Dermis blood vessel endothelial cell (primary cell): ENCODE results near the gene DGKD. TPM values are rescaled to one million over a fixed set of nuclear protein-coding genes. Genes with fewer than 3 reads are reported as not detected.

ENCODE experiments used
- DNase-seq: peaks from one replicate; pipeline ENCODE4 v3.0.0; 2010
- total RNA-seq: library from RNA; depleted of rRNA; stranded (reverse); fragments of >200 nt; gene quantifications from 2 replicates; pipeline ENCODE4 v1.2.3, GENCODE V29; 2014

DGKD gene
- total RNA-seq, 1 donor from 2014 or later: 12.3 TPM

- DNase-seq: peak; percentile 39
Observed at GRCh38 chr2:233480490-233481202, 126.4 kb downstream of the DGKD start.

- DNase-seq: no peak
Observed at GRCh38 chr2:233481368-233482142, 127.3 kb downstream of the DGKD start.

GRCh38 chr2:233482616-233483015 is 128.3 kb downstream of the DGKD start:
- peak; percentile 34 for DNase-seq

GRCh38 chr2:233485726-233486125 is 131.4 kb downstream of the DGKD start:
- DNase-seq: no peak

GRCh38 chr2:233486357-233486756 is 132.1 kb downstream of the DGKD start:
- DNase-seq: peak; percentile 34

GRCh38 chr2:233486778-233487552 is 132.7 kb downstream of the DGKD start:
- peak; percentile 74 for DNase-seq

- DNase-seq: no peak
Observed at GRCh38 chr2:233487748-233488345, 133.6 kb downstream of the DGKD start.

GRCh38 chr2:233489143-233489542 is 134.8 kb downstream of the DGKD start:
- no peak for DNase-seq

- DNase-seq: no peak
Observed at GRCh38 chr2:233489666-233490065, 135.4 kb downstream of the DGKD start.

- no peak for DNase-seq
Observed at GRCh38 chr2:233490831-233491230, 136.5 kb downstream of the DGKD start.

GRCh38 chr2:233491326-233491725 is 137.0 kb downstream of the DGKD start:
- DNase-seq: no peak

GRCh38 chr2:233492078-233492477 is 137.8 kb downstream of the DGKD start:
- DNase-seq: no peak

GRCh38 chr2:233492751-233493150 is 138.5 kb downstream of the DGKD start:
- DNase-seq: no peak

- no peak for DNase-seq
Observed at GRCh38 chr2:233495503-233496496, 141.5 kb downstream of the DGKD start.

GRCh38 chr2:233497692-233498091 is 143.4 kb downstream of the DGKD start:
- no peak for DNase-seq

- DNase-seq: no peak
Observed at GRCh38 chr2:233498126-233498525, 143.8 kb downstream of the DGKD start.

GRCh38 chr2:233499928-233500327 is 145.6 kb downstream of the DGKD start:
- no peak for DNase-seq

GRCh38 chr2:233501198-233502076 is 147.1 kb downstream of the DGKD start:
- no peak for DNase-seq

GRCh38 chr2:233503481-233503880 is 149.2 kb downstream of the DGKD start:
- DNase-seq: no peak

- no peak for DNase-seq
Observed at GRCh38 chr2:233503947-233504637, 149.8 kb downstream of the DGKD start.
